NOMO-1 treated with DMSO at 0.1 percent for 48 hours (cell line): ENCODE measurements around the gene GABBR2.

ENCODE experiments used
- DNase-seq: peaks from one replicate; lab custom pipeline; 2025; ENCODE audit not compliant: unreplicated experiment; lab: John Stamatoyannopoulos, UW

Gene GABBR2

GRCh38 chr9:98378206-98378780 lies 330.4 kb downstream of the GABBR2 start:
- DNase-seq = no peak

GRCh38 chr9:98375138-98375726 lies 333.5 kb downstream of the GABBR2 start:
- no peak for DNase-seq

- no peak for DNase-seq
Observed at GRCh38 chr9:98374385-98375051, 334.2 kb downstream of the GABBR2 start.

GRCh38 chr9:98373609-98374008 lies 335.1 kb downstream of the GABBR2 start:
- DNase-seq = no peak

GRCh38 chr9:98372077-98372836 lies 336.5 kb downstream of the GABBR2 start:
- DNase-seq = no peak

- DNase-seq = no peak
Observed at GRCh38 chr9:98370976-98371315, 337.8 kb downstream of the GABBR2 start.

- no peak for DNase-seq
Observed at GRCh38 chr9:98370300-98370975, 338.3 kb downstream of the GABBR2 start.

GRCh38 chr9:98369896-98370295 lies 338.8 kb downstream of the GABBR2 start:
- no peak for DNase-seq

- DNase-seq = no peak
Observed at GRCh38 chr9:98369471-98369870, 339.3 kb downstream of the GABBR2 start.

- no peak for DNase-seq
Observed at GRCh38 chr9:98369066-98369425, 339.7 kb downstream of the GABBR2 start.

GRCh38 chr9:98368366-98369065 lies 340.2 kb downstream of the GABBR2 start:
- no peak for DNase-seq

GRCh38 chr9:98367923-98368322 lies 340.8 kb downstream of the GABBR2 start:
- DNase-seq = no peak

GRCh38 chr9:98367371-98367900 lies 341.3 kb downstream of the GABBR2 start:
- DNase-seq = no peak

GRCh38 chr9:98365781-98366180 lies 343.0 kb downstream of the GABBR2 start:
- DNase-seq = no peak

GRCh38 chr9:98365227-98365669 lies 343.5 kb downstream of the GABBR2 start:
- DNase-seq = no peak

- no peak for DNase-seq
Observed at GRCh38 chr9:98364086-98364485, 344.6 kb downstream of the GABBR2 start.

- no peak for DNase-seq
Observed at GRCh38 chr9:98363644-98364043, 345.1 kb downstream of the GABBR2 start.

- no peak for DNase-seq
Observed at GRCh38 chr9:98362624-98363252, 346.0 kb downstream of the GABBR2 start.

- DNase-seq = no peak
Observed at GRCh38 chr9:98361645-98362044, 347.1 kb downstream of the GABBR2 start.

- no peak for DNase-seq
Observed at GRCh38 chr9:98360176-98360708, 348.5 kb downstream of the GABBR2 start.
